Measurements from ENCODE around the gene NADK.

DNA sequence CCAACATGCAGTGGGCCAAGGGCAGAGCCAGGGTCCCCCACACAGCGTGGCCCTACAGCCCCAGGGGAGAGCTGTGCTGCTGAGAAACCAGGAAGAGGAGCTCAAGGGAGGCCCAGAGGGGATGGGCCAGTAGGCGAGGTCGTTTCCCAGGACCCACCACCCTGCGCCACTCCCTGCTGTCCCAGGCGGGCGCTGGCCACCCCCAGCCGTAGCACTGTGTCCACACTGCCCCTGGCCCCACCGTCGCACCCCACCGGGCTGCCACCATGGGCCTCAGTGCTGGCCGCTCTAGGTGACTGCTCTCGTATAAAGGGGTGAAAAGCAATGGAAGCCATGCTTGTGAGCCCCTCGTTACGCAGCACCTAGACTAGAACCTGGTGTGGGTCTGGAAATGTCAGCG is 22.4 kb downstream of the NADK start:
- TF ChIP-seq, protein P1, sequence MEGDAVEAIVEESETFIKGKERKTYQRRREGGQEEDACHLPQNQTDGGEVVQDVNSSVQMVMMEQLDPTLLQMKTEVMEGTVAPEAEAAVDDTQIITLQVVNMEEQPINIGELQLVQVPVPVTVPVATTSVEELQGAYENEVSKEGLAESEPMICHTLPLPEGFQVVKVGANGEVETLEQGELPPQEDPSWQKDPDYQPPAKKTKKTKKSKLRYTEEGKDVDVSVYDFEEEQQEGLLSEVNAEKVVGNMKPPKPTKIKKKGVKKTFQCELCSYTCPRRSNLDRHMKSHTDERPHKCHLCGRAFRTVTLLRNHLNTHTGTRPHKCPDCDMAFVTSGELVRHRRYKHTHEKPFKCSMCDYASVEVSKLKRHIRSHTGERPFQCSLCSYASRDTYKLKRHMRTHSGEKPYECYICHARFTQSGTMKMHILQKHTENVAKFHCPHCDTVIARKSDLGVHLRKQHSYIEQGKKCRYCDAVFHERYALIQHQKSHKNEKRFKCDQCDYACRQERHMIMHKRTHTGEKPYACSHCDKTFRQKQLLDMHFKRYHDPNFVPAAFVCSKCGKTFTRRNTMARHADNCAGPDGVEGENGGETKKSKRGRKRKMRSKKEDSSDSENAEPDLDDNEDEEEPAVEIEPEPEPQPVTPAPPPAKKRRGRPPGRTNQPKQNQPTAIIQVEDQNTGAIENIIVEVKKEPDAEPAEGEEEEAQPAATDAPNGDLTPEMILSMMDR (IDR thresholded peaks at IDR 0.05; ENCODE audit: borderline replicate concordance, extremely low read depth, low read length, poor library complexity, severe bottlenecking): no peak
- no peak for TF ChIP-seq EZH2 (IDR thresholded peaks at IDR 0.05; ENCODE audit: borderline replicate concordance, low read depth, low read length, severe bottlenecking)

All from DND-41 (cell line).